HG03039 (cell line): ENCODE measurements around the gene OPN1SW.

Experiments used
- ATAC-seq: cut with Tn5 transposase; IDR thresholded peaks from one replicate; pipeline ENCODE4 v1.9.1; 2021; ENCODE audit warnings: mild to moderate bottlenecking, moderate library complexity; ENCODE audit not compliant: unreplicated experiment

The OPN1SW gene

GRCh38 chr7:128759242-128759641 is 16.4 kb downstream of the OPN1SW start:
- ATAC-seq, result no peak

- ATAC-seq, result no peak
These were observed 17.0 kb downstream of the OPN1SW start for GRCh38 chr7:128758553-128758952.

GRCh38 chr7:128757203-128757602 is 18.4 kb downstream of the OPN1SW start:
- ATAC-seq, result no peak

- no peak for ATAC-seq
These were observed 19.6 kb downstream of the OPN1SW start for GRCh38 chr7:128755819-128756476.

GRCh38 chr7:128755075-128755818 is 20.3 kb downstream of the OPN1SW start:
- no peak for ATAC-seq

- ATAC-seq, result no peak
These were observed 23.3 kb downstream of the OPN1SW start for GRCh38 chr7:128752251-128752650.

- ATAC-seq, result no peak
These were observed 28.1 kb downstream of the OPN1SW start for GRCh38 chr7:128747327-128748079.

- no peak for ATAC-seq
These were observed 29.9 kb downstream of the OPN1SW start for GRCh38 chr7:128745706-128746105.

- no peak for ATAC-seq
These were observed 31.2 kb downstream of the OPN1SW start for GRCh38 chr7:128744366-128744905.

- ATAC-seq, result no peak
These were observed 32.4 kb downstream of the OPN1SW start for GRCh38 chr7:128743112-128743772.

GRCh38 chr7:128742206-128742605 is 33.4 kb downstream of the OPN1SW start:
- no peak for ATAC-seq

- ATAC-seq, result no peak
These were observed 34.1 kb downstream of the OPN1SW start for GRCh38 chr7:128741491-128741890.

- no peak for ATAC-seq
These were observed 34.6 kb downstream of the OPN1SW start for GRCh38 chr7:128740996-128741395.

GRCh38 chr7:128739990-128740682 is 35.5 kb downstream of the OPN1SW start:
- no peak for ATAC-seq

- ATAC-seq, result peak; percentile 94
These were observed 36.3 kb downstream of the OPN1SW start, which contains the start of gene CALU for GRCh38 chr7:128739048-128739962. CALU (plus strand) TSS chr7:128739359; CDS start chr7:128748584, 9,225 bp downstream.

- ATAC-seq, result no peak
These were observed 37.0 kb downstream of the OPN1SW start for GRCh38 chr7:128738570-128739047.

- no peak for ATAC-seq
These were observed 37.7 kb downstream of the OPN1SW start for GRCh38 chr7:128737867-128738385.

- ATAC-seq, result no peak
These were observed 38.2 kb downstream of the OPN1SW start for GRCh38 chr7:128737441-128737840.

- no peak for ATAC-seq
These were observed 40.2 kb downstream of the OPN1SW start for GRCh38 chr7:128735436-128735835.
